DMS79 treated with DMSO at 0.1 percent for 48 hours (cell line): ENCODE results near the gene HIF1A.
"Not testable (repeated sequence)": the region's sequence is repeated elsewhere in the genome, so short reads cannot be mapped to it uniquely, and the experiment has no call there.

ENCODE experiments used
- DNase-seq: peaks from one replicate; lab custom pipeline; 2025; lab: John Stamatoyannopoulos, UW

The HIF1A gene

DNA sequence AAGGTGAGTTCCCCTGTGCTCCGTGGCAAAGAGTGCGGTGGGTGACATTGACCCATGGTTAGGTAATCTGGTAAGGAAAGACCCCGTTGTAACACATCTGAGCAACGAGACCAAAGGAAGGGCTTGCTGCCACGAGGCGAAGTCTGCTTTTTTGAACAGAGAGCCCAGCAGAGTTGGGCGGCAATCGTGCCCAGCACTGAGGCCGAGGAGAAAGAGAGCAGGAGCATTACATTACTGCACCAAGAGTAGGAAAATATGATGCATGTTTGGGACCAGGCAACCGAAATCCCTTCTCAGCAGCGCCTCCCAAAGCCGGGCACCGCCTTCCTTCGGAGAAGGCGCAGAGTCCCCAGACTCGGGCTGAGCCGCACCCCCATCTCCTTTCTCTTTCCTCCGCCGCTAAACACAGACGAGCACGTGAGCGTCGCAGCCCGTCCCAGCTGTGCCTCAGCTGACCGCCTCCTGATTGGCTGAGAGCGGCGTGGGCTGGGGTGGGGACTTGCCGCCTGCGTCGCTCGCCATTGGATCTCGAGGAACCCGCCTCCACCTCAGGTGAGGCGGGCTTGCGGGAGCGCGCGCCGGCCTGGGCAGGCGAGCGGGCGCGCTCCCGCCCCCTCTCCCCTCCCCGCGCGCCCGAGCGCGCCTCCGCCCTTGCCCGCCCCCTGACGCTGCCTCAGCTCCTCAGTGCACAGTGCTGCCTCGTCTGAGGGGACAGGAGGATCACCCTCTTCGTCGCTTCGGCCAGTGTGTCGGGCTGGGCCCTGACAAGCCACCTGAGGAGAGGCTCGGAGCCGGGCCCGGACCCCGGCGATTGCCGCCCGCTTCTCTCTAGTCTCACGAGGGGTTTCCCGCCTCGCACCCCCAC, at the start of gene HIF1A:
Gene HIF1A (plus strand): TSS at position 684 of the 865 bp plus-strand sequence. CDS start 292 bp downstream, outside the sequence.
- peak; percentile 99 for DNase-seq

DNA sequence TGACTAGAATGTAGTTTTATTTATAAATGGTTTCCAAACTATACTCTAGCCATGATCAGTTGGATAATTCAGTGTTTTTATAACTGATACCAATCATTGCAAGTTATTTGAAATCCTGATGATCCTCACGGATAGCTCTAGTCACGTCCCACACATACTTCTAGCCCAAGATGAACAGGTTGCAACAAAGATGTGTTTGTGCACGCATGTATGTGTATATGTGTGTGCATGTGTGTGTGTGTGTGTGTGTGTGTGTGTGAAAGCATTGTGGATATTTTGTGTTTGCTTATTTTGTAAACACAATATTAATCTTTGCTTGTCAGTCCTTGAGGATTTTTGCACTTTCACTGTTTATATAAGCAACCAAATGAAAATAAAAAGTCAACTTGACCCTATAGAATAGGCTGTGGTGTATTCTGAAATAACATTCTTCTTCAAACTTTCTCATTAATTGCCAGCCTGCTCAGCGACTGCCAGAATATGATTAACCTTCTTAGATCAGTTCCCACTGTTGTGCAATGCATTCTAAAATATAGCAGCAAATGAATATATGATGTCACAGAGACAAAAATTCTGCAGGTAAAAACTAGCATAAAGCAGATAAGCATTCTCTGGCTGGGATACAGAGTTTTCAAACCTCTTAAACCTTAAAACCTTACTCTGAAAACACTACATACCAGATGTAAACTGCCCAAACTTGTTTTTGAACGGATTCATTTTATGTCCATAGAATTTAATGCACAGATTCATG, 48.8 kb upstream of the HIF1A start:
- no peak for DNase-seq

DNA sequence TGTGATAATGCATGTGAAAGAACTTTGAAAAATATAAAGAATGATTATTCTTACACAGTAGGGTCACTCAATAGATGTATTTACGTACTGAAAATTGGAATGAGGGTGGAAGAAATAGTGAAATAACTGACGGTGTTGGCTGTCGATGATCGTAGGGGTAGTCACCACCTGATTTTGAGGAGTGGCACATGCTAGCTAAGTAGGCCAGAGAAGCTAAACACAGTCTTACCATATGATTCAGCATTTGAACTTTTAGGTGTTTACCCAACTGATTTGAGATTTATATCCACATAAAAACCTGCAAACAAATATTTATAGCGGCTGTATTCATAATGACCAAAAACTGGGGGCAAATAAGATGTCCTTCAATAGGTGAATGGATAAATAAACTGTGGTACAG, 47.6 kb upstream of the HIF1A start:
- DNase-seq, result no peak

DNA sequence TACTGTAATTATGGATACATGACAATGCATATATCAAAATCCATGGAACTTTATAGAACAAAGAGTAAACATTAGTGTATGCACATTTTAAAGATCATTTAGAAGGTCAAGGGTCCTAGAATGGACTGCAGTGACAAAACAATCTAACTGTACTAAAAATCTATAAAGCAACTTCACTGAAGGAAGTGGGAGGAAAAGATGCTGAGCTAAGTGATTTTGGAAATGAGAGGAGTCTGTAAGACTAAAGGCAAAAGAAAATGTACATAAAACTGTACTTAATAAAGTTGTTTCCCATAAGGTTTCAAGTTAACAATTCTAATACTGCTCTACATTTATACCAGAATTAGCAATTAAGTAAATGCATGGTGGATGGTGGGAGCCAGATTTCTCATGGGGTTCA, 46.9 kb upstream of the HIF1A start:
- no peak for DNase-seq

DNA sequence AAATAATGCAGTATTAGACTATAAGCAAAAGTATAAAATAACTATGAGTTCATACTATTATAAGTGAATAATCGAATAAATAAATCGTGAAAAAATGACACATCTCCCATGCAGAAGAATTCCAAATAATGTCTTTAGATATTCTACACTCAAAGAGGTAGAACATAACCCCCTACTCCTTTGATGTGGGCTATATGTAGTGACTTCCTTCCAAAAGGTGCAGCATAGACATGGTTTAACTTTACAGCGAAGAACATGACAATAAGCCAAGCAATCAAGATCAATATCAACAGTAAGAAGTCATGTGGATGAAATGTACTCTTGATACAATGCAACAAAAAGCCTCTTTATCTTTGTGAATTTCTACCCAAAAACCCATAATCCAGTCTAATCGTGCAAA, 46.0 kb upstream of the HIF1A start:
- no peak for DNase-seq

DNA sequence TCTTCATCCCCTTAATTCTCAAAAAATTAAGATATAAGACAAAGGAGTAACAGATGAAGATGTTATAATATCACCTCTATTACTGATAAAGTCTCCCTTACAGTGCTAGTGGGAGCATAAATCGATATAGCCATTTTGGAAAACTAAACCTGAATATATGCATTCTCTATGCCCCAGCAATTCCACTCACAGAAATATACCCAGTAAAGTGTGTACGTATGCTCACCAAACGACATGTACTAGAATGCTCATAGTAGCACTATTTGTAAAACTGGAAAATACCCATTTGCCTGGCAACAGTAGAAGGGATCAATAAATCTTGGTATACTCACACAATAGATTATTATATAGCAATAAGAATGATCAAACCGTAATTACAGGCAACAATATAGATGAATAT, 44.0 kb upstream of the HIF1A start:
- DNase-seq, result no peak

DNA sequence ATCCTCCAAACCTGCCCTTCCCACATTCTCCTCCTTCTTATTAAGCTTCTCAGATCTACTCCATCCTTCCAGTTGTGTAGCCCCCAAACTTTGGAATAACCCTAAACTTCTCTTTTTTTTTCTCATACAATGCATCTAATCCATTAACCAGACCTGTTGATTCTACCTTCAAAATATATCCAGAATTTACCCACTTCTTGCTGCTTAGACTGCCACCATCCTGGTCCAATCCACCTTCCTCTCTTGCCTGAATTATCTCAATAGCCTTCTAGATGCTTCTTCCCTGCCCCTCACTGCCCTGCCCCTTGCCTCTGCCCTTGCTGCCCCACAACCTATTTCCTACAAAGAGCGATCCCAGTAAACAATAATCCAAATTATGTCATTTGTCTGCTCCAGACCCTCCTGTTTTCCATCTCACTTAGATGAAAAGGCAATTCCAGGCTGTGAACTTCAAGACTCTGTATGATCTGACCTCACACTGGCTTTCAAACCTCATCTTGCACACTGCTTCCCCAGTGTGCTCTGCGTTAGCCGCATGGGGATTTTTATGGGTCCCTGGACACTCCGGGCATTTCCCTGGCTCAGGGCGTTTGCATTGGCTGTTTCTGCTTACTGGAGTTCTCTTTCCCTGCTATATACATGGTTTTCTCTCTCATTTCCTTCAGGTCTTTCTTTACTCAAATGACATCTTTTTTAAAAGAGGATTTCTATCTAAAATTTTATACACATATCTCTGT, 42.6 kb upstream of the HIF1A start:
- DNase-seq, result no peak

DNA sequence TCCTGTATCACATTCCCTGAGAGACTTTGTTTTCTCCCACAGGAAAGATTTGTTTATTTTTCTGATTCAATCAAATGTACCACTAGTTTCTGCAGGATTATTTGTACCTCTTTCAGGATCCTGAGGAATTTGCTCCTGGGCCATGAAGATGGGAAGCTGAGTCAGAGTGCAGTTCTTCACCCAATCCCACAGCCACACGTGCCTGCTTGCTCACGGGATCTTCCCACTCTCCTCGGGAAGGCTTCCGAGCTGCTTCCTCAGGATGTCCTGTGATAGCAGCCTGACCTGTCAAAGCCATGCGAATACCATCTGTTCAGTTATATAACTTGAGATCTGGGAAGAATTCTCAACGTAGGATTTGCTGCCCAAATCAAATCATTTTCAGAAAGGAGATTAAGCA, 41.8 kb upstream of the HIF1A start:
- no peak for DNase-seq

DNA sequence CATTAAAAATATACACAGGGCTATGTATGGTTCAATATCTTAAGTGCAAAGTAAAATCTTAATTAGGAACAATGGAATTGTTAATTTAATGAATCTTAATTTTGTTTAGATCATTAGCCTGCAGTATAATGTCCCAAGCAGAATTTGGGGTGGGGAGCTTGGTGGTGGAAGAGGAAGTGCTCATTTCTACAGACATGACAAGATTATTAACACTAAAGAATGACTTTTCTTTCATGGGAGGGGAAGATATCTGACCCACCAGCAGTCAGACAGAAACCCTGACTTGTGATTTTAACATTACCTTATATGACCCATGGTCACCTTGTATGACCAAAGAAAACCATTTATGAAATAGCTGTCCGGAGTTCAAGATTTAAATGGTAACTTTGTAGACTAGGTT, 41.3 kb upstream of the HIF1A start:
- no peak for DNase-seq

DNA sequence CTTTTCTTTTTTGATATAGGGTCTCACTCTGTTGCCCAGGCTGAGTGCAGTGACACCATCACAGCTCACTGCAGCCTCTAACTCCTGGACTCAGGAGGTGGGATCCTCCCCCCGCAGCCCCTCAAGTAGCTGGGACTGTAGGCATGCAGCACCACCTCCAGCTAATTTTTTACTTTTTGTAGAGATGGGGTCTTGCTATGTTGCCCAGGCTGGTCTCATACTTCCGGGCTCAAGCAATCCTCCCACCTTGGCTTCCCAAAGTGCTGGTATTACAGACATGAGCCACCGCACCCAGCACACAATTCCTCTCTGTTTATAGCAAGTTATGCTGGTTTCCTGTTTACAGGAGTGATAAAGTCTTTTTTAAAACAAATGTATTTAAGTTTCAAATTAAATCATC, 39.5 kb upstream of the HIF1A start:
- no peak for DNase-seq

DNA sequence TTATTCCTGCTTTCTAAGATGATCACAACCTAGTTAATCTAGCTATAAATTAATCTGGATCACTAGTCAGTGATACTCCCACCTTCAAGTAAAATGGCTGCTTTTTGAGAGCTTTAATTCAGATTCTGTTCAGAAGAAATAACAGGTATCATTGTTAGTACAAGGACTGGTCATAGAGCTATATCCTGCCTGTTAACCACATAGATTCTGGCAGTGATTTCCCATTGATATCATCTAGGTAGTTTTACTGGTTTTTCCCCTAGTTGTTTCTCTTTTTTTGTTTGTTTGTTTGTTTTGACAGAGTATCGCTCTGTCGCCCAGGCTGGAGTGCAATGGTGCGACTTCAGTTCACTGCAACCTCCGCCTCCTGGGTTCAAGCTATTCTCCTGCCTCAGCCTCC, 39.0 kb upstream of the HIF1A start:
- no peak for DNase-seq

DNA sequence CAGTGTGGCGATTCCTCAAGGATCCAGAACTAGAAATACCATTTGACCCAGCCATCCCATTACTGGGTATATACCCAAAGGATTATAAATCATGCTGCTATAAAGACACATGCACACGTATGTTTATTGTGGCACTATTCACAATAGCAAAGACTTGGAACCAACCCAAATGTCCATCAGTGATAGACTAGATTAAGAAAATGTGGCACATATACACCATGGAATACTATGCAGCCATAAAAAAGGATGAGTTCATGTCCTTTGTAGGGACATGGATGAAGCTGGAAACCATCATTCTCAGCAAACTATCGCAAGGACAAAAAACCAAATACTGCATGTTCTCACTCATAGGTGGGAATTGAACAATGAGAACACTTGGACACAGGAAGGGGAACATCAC, 37.2 kb upstream of the HIF1A start:
- DNase-seq, result not testable (repeated sequence)

DNA sequence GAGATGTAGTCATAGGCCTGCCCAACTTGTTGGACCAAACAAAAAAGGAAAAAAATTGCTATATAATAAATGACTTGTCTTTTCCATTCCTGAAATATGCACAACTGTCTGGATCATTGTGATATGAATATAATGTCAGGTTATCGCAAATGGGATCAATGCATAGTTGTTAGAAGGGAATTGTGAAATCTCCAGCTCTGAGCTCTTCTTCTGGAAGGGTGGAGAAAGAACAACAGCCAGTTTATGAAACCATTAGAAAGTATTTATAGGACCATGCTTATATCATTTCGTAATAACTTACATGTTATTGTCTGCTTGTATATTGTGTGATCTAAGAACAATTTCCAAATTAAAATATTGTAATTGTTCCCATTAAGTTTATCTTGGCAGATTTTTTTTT, 35.7 kb upstream of the HIF1A start:
- no peak for DNase-seq

DNA sequence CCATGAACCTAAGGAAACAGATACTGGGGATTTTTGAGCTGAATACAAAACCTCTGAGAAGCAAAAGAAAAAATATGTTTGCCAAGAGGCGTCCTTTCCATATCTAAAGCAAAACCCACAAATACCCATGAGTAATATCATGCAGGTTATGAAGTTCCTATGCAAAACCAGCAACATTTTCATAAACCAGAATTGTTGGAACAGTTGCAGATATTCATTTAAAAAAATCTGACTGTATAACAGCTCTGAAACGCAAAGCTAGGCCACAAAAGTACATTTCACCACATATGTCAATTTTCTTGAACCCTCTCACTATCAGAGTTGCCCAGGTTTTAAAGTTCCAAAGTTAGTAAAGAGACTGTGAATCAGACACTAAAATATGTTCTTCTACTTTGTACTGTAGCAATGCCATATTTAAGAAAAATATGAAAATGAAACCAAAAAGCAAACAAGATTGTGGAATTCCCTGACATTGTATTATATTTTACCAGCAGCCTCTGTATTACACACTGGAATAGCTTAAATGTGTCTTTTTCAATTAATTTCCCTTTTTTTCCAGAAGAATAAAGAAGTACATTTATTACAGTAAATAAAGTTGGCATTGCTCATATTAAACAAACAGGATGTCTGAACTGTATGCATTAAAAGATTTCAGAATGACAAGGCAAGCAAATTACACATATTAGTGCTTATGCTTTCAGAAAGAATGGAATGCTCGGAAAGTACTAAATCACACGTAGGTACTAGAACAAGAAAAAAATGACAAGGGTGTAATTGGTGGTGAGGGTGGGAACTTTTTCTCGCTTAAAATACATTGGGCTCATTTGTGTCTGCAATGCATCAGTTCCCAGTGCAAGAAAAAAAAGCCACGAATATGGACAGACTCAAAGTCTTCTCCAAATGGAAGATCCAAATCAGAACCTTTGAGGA, 33.6 kb upstream of the HIF1A start:
- DNase-seq, result no peak

DNA sequence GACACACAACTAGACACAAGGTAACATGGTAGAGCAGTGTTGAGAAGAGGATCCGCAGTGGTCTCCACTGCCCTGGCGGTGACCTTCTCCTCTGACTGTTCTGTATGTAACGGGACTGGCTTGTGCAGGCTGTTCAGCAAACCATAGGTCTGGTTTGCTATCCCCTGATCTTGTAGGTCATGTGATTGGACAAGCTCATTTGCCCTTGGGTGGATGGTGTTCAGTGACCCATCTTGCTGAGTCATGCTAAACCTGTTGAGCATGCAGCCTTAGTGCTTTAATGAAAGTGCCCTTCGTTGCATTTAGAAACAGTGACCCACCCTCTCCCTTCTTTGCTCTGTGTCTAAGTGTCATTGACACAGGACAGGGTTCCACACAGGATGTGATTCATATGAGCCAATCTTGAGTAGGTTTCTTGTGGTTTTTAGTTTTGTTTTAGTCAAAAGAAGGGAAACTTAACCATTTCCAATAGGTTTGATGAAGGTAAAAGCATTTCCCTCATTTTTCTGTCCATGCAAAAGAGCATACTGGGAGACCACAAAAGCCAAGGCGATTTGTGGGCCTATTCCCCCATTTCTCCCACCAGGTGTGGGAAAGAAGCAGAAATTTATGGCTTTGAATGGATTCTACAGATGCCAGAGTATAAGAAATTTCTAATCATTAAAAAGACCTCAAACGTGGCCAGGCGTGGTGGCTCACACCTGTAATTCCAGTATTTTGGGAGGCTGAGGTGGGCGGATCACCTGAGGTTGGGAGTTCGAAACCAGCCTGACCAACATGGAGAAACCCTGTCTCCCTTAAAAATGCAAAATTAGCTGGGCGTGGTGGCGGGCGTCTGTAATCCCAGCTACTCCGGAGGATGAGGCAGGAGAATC, 32.6 kb upstream of the HIF1A start:
- no peak for DNase-seq

DNA sequence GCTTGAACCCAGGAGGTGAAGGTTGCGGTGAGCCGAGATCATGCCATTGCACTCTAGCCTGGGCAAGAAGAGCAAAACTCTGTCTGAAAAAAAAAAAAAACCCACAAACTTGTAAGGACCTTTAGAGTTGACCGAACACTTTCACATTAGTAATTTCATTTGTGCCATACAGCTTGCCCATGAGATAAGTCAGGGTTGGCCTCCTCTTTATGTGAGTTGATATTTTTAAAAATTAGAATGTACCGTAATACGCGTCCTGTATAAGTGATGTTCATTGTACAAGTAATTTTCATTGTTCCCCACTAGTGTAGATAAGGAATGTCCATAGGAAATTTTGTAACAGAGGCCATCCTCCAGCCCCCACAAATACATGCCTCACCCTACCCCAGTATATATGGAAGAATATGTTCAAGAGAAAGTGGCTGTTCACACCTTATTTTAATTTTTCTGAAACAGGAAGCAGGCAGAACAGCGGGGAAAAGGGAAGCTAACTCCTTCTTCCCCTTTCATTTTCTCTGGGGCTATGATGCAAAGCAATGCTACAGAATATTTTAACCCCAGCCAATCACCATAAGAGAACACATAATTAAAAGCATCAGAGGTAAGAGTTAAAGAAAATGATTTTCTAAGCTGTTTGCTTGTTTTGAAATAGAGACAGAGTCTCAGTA, 31.9 kb upstream of the HIF1A start:
- no peak for DNase-seq

DNA sequence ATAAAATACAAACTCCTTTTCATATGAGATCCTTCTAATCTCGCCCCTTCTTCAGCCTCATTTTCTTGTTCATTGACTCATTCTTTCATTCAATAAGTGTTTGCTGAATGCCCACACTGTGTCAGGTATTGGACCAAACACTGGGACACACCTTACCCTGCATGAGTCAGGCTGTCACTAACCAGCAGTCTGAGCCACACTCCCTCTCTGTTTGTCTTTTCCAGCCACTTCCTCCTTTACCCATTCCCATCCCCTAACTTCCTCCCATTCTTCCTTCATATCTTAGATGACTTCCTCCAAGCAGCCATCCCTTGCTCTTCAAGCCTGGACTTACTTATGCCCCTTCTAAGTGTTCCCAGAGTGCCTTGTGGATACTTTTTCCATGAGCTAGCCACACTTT, 27.0 kb upstream of the HIF1A start:
- no peak for DNase-seq

DNA sequence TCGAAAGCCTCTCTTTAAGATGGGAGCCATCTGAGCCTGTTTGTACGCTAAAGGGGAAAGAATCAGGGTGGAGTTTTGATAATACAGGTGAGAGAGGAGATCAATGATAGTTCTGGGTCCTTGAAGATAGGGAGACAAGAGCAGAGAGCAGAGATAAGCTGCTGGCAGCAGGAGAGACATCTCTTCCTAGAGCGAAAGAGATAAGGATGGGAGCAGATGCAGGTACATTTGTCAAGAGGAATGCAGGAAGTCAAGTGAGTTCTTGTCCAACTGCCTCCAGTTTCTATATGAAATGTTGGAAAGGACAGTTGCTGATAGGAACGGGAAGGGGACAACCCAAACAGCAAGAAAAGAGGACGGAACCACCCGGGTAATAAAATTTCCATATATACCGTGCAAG, 24.7 kb upstream of the HIF1A start:
- no peak for DNase-seq

DNA sequence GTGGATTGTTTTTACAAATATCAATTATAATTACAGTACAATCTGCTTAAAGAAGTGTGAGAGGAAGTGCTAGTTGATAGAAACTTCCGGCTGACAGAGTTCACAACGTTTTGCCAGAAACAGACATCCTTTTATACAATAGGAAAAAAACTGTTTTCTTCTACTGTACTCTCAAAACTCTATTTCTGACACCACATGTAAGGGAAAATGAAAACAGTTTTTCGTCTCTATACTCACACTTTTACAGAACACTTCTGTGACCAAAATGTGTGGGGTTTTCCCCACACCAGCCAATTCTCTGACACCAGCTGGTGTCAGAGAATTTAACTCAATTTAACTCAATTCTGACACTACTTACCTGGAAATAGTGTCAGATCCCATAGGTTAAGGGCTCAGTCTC, 24.2 kb upstream of the HIF1A start:
- no peak for DNase-seq

DNA sequence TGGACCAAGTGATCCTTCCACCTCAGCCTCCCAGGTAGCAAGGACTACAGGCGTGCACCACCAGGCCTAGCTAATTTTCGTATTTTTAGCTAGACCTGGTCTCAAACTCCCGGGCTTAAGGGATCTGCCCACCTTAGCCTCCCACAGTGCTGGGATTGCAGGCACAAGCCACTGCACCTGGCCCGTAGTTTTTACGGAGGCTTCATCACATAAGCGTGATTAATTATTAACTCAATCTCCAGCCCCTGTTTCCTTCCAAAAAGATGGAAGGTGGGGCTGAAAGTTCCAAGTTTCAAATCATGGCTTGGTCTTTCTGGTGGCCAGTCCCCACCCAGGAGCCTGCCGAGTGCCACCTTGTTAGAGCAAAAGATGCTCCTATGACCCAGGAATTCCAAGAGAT, 22.5 kb upstream of the HIF1A start:
- no peak for DNase-seq
